ENCODE data around the gene TM6SF1. TPM values are rescaled to one million over a fixed set of nuclear protein-coding genes. Genes with fewer than 3 reads are reported as not detected.
"Not testable (repeated sequence)": the region's sequence is repeated elsewhere in the genome, so short reads cannot be mapped to it uniquely, and the experiment has no call there.

Gene TM6SF1
- total RNA-seq, 1 donor from 2014 or later: 2.1 TPM

DNA sequence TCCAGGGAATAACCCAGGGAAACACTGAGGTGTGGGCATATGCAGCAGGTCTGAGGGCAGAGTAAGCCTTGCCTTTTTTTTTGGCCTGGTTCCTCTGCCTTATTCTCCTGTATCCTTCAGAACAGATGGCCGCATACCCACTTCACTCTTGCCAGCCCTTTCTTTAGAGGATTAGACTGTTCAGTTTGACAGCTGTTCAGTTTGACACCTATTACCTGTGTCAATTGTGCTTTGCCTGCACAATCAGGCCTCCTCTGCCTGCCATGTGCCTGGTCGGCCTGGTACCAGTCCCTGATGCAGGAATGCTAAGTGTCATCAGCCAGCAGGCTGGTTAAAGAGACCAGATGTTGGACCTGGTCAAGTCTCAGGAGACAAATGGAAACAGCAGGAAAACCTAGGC, 22.3 kb downstream of the TM6SF1 start:
- no peaks in the 10 kb centered on the region for H3K4me1 ChIP-seq (ENCODE audit: insufficient read depth, low read length)
- Mint-ChIP-seq H3K27ac (ENCODE audit: unreplicated experiment) (no peak overlapping the region), H3K4me1 (ENCODE audit: low read depth, unreplicated experiment) (peaks cover 6% of the 10 kb centered on the region), H3K36me3 (ENCODE audit: low read depth, unreplicated experiment) (no peaks in the 10 kb centered on the region), H3K4me3 (ENCODE audit: unreplicated experiment) (no peak overlapping the region), H3K9me3 (ENCODE audit: unreplicated experiment) (no peaks in the 10 kb centered on the region), H3K27me3 (ENCODE audit: low read depth, unreplicated experiment) (no peaks in the 10 kb centered on the region)
- DNase-seq (ENCODE audit: low read depth) (no peak), FAIRE-seq (no peak)
- H3K79me2 ChIP-seq (ENCODE audit: insufficient read depth, low read length): no peaks in the 10 kb centered on the region
- no peaks in the 10 kb centered on the region for H4K20me1 ChIP-seq (ENCODE audit: insufficient read depth, low read length)
- H3K9ac ChIP-seq (ENCODE audit: low read length): no peak overlapping the region
- no peaks in the 10 kb centered on the region for H3K9me3 ChIP-seq (ENCODE audit: insufficient read depth, low read depth, low read length)
- H3K27me3 ChIP-seq (ENCODE audit: insufficient read depth, low read length): no peaks in the 10 kb centered on the region
- peaks cover 11% of the 10 kb centered on the region for H3K36me3 ChIP-seq (ENCODE audit: insufficient read depth, low read length)
- TF ChIP-seq, protein P1, sequence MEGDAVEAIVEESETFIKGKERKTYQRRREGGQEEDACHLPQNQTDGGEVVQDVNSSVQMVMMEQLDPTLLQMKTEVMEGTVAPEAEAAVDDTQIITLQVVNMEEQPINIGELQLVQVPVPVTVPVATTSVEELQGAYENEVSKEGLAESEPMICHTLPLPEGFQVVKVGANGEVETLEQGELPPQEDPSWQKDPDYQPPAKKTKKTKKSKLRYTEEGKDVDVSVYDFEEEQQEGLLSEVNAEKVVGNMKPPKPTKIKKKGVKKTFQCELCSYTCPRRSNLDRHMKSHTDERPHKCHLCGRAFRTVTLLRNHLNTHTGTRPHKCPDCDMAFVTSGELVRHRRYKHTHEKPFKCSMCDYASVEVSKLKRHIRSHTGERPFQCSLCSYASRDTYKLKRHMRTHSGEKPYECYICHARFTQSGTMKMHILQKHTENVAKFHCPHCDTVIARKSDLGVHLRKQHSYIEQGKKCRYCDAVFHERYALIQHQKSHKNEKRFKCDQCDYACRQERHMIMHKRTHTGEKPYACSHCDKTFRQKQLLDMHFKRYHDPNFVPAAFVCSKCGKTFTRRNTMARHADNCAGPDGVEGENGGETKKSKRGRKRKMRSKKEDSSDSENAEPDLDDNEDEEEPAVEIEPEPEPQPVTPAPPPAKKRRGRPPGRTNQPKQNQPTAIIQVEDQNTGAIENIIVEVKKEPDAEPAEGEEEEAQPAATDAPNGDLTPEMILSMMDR (IDR thresholded peaks at IDR 0.05; ENCODE audit: insufficient read depth, low read depth, low read length): no peak
- no peak for TF ChIP-seq EZH2 (IDR thresholded peaks at IDR 0.05; ENCODE audit: insufficient read depth, low read length)
- H3K27ac ChIP-seq (ENCODE audit: low read depth, low read length): no peak overlapping the region
- H3K4me2 ChIP-seq (ENCODE audit: low read length): no peak overlapping the region
- H3K4me3 ChIP-seq (ENCODE audit: insufficient read depth, low read depth, low read length): no peak overlapping the region
- no peak overlapping the region for H2AFZ ChIP-seq (ENCODE audit: low read depth, low read length)

DNA sequence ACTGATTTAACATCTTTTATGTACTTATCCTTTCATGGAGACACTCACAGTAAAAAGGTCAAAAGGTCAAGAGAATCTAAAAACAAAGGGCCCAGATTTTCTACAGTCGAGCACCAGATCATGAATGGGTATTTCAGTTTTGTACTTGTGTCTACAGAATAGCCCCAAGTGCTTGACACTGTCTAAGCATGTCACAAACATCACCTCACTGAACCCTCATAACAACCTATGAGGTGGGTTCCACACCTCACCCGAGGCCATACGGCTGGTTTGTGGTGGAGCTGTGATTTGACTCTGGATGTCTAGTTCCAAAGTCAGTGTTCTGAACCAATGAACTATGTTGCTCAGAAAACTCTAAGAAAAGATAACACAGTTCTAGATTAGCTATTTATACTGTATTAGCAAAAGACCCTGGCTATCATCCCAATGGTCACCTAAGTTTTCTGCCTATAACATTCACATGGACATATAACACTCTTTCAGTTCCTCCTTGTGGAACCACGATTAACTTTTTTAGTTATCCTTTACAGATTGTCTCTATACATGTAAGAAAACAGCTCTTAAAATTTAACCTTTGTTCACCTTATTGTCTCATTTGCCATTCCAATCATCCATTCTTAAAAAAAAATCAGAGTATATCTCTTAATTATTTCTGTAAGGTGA, 25.5 kb downstream of the TM6SF1 start:
- Mint-ChIP-seq H3K4me1 (ENCODE audit: low read depth, unreplicated experiment) (no peaks in the 10 kb centered on the region), H3K36me3 (ENCODE audit: low read depth, unreplicated experiment) (no peaks in the 10 kb centered on the region), H3K27me3 (ENCODE audit: low read depth, unreplicated experiment) (no peaks in the 10 kb centered on the region), H3K27ac (ENCODE audit: unreplicated experiment) (no peak overlapping the region), H3K4me3 (ENCODE audit: unreplicated experiment) (no peak overlapping the region), H3K9me3 (ENCODE audit: unreplicated experiment) (no peaks in the 10 kb centered on the region)
- H3K79me2 ChIP-seq (ENCODE audit: insufficient read depth, low read length): no peaks in the 10 kb centered on the region
- no peak overlapping the region for H3K4me2 ChIP-seq (ENCODE audit: low read length)
- no peak for FAIRE-seq
- TF ChIP-seq, protein P1 (IDR thresholded peaks at IDR 0.05; ENCODE audit: insufficient read depth, low read depth, low read length): no peak
- no peak for TF ChIP-seq EZH2 (IDR thresholded peaks at IDR 0.05; ENCODE audit: insufficient read depth, low read length)
- peaks cover 19% of the 10 kb centered on the region for H3K36me3 ChIP-seq (ENCODE audit: insufficient read depth, low read length)
- H3K27ac ChIP-seq (ENCODE audit: low read depth, low read length): no peak overlapping the region
- H4K20me1 ChIP-seq (ENCODE audit: insufficient read depth, low read length): no peaks in the 10 kb centered on the region
- H3K4me1 ChIP-seq (ENCODE audit: insufficient read depth, low read length): no peaks in the 10 kb centered on the region
- no peak overlapping the region for H3K4me3 ChIP-seq (ENCODE audit: insufficient read depth, low read depth, low read length)
- no peak overlapping the region for H2AFZ ChIP-seq (ENCODE audit: low read depth, low read length)
- no peaks in the 10 kb centered on the region for H3K9me3 ChIP-seq (ENCODE audit: insufficient read depth, low read depth, low read length)
- no peak for DNase-seq (ENCODE audit: low read depth)
- H3K27me3 ChIP-seq (ENCODE audit: insufficient read depth, low read length): no peaks in the 10 kb centered on the region
- H3K9ac ChIP-seq (ENCODE audit: low read length): no peak overlapping the region

DNA sequence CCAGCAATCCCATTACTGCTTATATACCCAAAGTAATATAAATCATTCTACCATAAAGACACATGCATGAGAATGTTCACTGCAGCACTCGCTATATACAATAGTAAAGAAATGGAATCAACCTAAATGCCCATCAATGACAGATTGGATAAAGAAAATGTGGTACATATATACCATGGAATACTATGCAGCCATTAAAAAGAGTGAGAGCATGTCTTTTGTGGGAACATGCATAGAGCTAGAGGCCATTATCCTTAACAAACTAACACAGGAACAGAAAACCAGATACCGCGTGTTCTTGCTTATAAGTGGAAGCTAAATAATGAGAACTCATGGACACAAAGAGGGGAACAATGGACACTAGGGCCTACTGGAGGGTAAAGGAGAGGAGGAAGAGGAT, 34.7 kb downstream of the TM6SF1 start:
- H3K27ac ChIP-seq (ENCODE audit: low read depth, low read length); H3K27me3 ChIP-seq (ENCODE audit: insufficient read depth, low read length); DNase-seq (ENCODE audit: low read depth); H3K9ac ChIP-seq (ENCODE audit: low read length); FAIRE-seq; H2AFZ ChIP-seq (ENCODE audit: low read depth, low read length); H3K27me3 Mint-ChIP-seq (ENCODE audit: low read depth, unreplicated experiment); H3K9me3 ChIP-seq (ENCODE audit: insufficient read depth, low read depth, low read length); H4K20me1 ChIP-seq (ENCODE audit: insufficient read depth, low read length); H3K4me2 ChIP-seq (ENCODE audit: low read length); H3K4me1 Mint-ChIP-seq (ENCODE audit: low read depth, unreplicated experiment); H3K4me3 Mint-ChIP-seq (ENCODE audit: unreplicated experiment); H3K9me3 Mint-ChIP-seq (ENCODE audit: unreplicated experiment); H3K4me1 ChIP-seq (ENCODE audit: insufficient read depth, low read length); H3K27ac Mint-ChIP-seq (ENCODE audit: unreplicated experiment); H3K79me2 ChIP-seq (ENCODE audit: insufficient read depth, low read length); H3K4me3 ChIP-seq (ENCODE audit: insufficient read depth, low read depth, low read length): not testable (repeated sequence)
- peaks cover 23% of the 10 kb centered on the region for H3K36me3 Mint-ChIP-seq (ENCODE audit: low read depth, unreplicated experiment)
- H3K36me3 ChIP-seq (ENCODE audit: insufficient read depth, low read length): peaks cover 12% of the 10 kb centered on the region

All from astrocyte (in vitro differentiated cells and primary cell).